Caco-2 (cell line): ENCODE measurements around the gene FHDC1. TPM values are rescaled to one million over a fixed set of nuclear protein-coding genes. Genes with fewer than 3 reads are reported as not detected.
A peak's percentile ranks its signal among the peaks of the same experiment; 100 is the strongest.

Experiments used
- BruUV-seq: library from RNA; stranded (reverse); fragments of 400-500 nt; replicated peaks from 2 replicates; lab custom pipeline; 2021; lab: Mats Ljungman, UMichigan
- CTCF ChIA-PET: fragments of 300-600 bp; sonication (Branson Sonifier 250); formaldehyde crosslinking; loops from one replicate; lab custom pipeline; 2022; ENCODE audit warnings: antibody characterized with exemption; lab: Charles Lee
- POLR2A ChIA-PET: fragments of 300-600 bp; sonication (Branson Sonifier 250); formaldehyde crosslinking; loops from one replicate; lab custom pipeline; 2022; ENCODE audit warnings: antibody characterized with exemption; lab: Charles Lee
- DNase-seq, 2 experiments: peaks; one replicate each; pipeline versions ENCODE4 v3.0.0 to v3.0.0-alpha.2; 2020 to 2022
- H3K27me3 ChIP-seq: replicated peaks from 2 replicates; pipeline ENCODE4 v1.6.0; 2011; ENCODE audit warnings: low read length; ENCODE audit not compliant: control insufficient read depth, insufficient read depth
- H3K36me3 ChIP-seq: 2 replicates; pipeline ENCODE4 v1.5.1; 2011; ENCODE audit warnings: low read length; ENCODE audit not compliant: control insufficient read depth, insufficient read depth
- H3K4me1 ChIP-seq: fragments of 250-450 bp; sonication (Bioruptor Pico); 2 replicates; pipeline ENCODE4 v1.5.1; 2020; ENCODE audit warnings: mild to moderate bottlenecking
- H3K4me3 ChIP-seq: 2 replicates; pipeline ENCODE4 v1.5.1; 2011; ENCODE audit warnings: low read depth, mild to moderate bottlenecking, control low read depth, low read length
- H3K9me3 ChIP-seq: fragments of 250-450 bp; sonication (Bioruptor Pico); 2 replicates; pipeline ENCODE4 v1.5.1; 2020; ENCODE audit warnings: mild to moderate bottlenecking, moderate library complexity
- H3K27ac Mint-ChIP-seq: one replicate; pipeline ENCODE4 v1.8.0; 2022; ENCODE audit warnings: mixed read lengths; ENCODE audit not compliant: unreplicated experiment
- H3K27me3 Mint-ChIP-seq: one replicate; pipeline ENCODE4 v1.8.0; 2022; ENCODE audit warnings: mixed read lengths; ENCODE audit not compliant: insufficient read depth, unreplicated experiment
- H3K36me3 Mint-ChIP-seq: one replicate; pipeline ENCODE4 v1.8.0; 2022; ENCODE audit warnings: mild to moderate bottlenecking, mixed read lengths; ENCODE audit not compliant: insufficient read depth, unreplicated experiment
- H3K4me1 Mint-ChIP-seq: one replicate; pipeline ENCODE4 v1.8.0; 2022; ENCODE audit warnings: low read depth, mixed read lengths; ENCODE audit not compliant: unreplicated experiment
- H3K4me3 Mint-ChIP-seq: one replicate; pipeline ENCODE4 v1.8.0; 2022; ENCODE audit warnings: mild to moderate bottlenecking, moderate library complexity, mixed read lengths; ENCODE audit not compliant: unreplicated experiment
- H3K9me3 Mint-ChIP-seq: one replicate; pipeline ENCODE4 v1.8.0; 2022; ENCODE audit warnings: mixed read lengths; ENCODE audit not compliant: unreplicated experiment
- CTCF ChIP-seq, 2 experiments: fragments of 200-600 bp in 1 of 2; IDR thresholded peaks; 1 replicate in 1 of 2; 2 replicates in 1 of 2; pipeline versions ENCODE4 v1.5.1 to v1.8.0; 2011 to 2022; ENCODE audit warnings: antibody characterized with exemption in 1 of 2, control low read depth in 1 of 2, inconsistent platforms in 1 of 2, low read depth in 1 of 2, low read length in 1 of 2, mild to moderate bottlenecking in 1 of 2, moderate library complexity in 1 of 2; ENCODE audit not compliant: insufficient read depth in 1 of 2, severe bottlenecking in 1 of 2, unreplicated experiment in 1 of 2
- intact Hi-C: fragments of 100-400 bp; cut with micrococcal nuclease; formaldehyde crosslinking; loops from one replicate; pipeline ENCODE4 v1.10.0; 2022; ENCODE audit not compliant: unreplicated experiment
- total RNA-seq: library from RNA; stranded (reverse); gene quantifications from 2 replicates; pipeline ENCODE4 v1.2.3, GENCODE V29; 2022

The FHDC1 gene
- total RNA-seq, 1 experiment from 2014 or later = 1.4 TPM

GRCh38 chr4:152956147-152956546 lies 20.0 kb downstream of the FHDC1 start:
- CTCF ChIA-PET = no interaction called here
- POLR2A ChIA-PET = no interaction called here

GRCh38 chr4:152956650-152957436 lies 20.7 kb downstream of the FHDC1 start:
- no peaks in the 10 kb centered on the region for H3K9me3 Mint-ChIP-seq
- BruUV-seq = no TSS peak
- POLR2A ChIA-PET = no interaction called here
- no peaks in the 10 kb centered on the region for H3K36me3 ChIP-seq
- peaks cover 16% of the 10 kb centered on the region for H3K4me1 ChIP-seq
- no peak overlapping the region for H3K27ac Mint-ChIP-seq
- peak in 1 of 2 experiments; percentile 7 for DNase-seq
- H3K4me1 Mint-ChIP-seq = peaks cover 23% of the 10 kb centered on the region
- no peaks in the 10 kb centered on the region for H3K27me3 ChIP-seq
- no peaks in the 10 kb centered on the region for H3K9me3 ChIP-seq
- peak overlapping the region; percentile 52 for H3K4me3 Mint-ChIP-seq
- no peaks in the 10 kb centered on the region for H3K27me3 Mint-ChIP-seq
- intact Hi-C loops = no loop called here
- H3K4me3 ChIP-seq = no peak overlapping the region
- CTCF ChIA-PET = interaction anchor here (1.3 kb wide), 1 partner anchor 171 kb away, joined by 3 read pairs; no protein-coding TSS in a partner anchor
- no peaks in the 10 kb centered on the region for H3K36me3 Mint-ChIP-seq
- TF ChIP-seq CTCF (IDR thresholded peaks at IDR 0.05; ENCODE audit: insufficient read depth in 1 of 2, low read depth in 1 of 2, low read length in 1 of 2, severe bottlenecking in 1 of 2, unreplicated experiment in 1 of 2) = no peak

More at GRCh38 chr4:152956147-152956546, 20.0 kb downstream of the FHDC1 start:
- Histone ChIP-seq H3K36me3 (no peaks in the 10 kb centered on the region), H3K4me3 (no peak overlapping the region), H3K9me3 (no peaks in the 10 kb centered on the region), H3K4me1 (peaks cover 16% of the 10 kb centered on the region), H3K27me3 (no peaks in the 10 kb centered on the region)
- Mint-ChIP-seq H3K27me3 (no peaks in the 10 kb centered on the region), H3K27ac (no peak overlapping the region), H3K4me3 (no peak overlapping the region), H3K4me1 (peaks cover 27% of the 10 kb centered on the region), H3K36me3 (no peaks in the 10 kb centered on the region), H3K9me3 (no peaks in the 10 kb centered on the region)
- TF ChIP-seq CTCF (IDR thresholded peaks at IDR 0.05; ENCODE audit: insufficient read depth in 1 of 2, low read depth in 1 of 2, low read length in 1 of 2, severe bottlenecking in 1 of 2, unreplicated experiment in 1 of 2) = no peak
- intact Hi-C loops = no loop called here
- BruUV-seq = no TSS peak
- no peak for DNase-seq

- peak overlapping the region; percentile 52 for H3K4me3 Mint-ChIP-seq
- no TSS peak for BruUV-seq
These were observed 21.5 kb downstream of the FHDC1 start for GRCh38 chr4:152957437-152958171.

More at GRCh38 chr4:152957437-152958171, 21.5 kb downstream of the FHDC1 start:
- H3K27me3 Mint-ChIP-seq = no peaks in the 10 kb centered on the region
- TF ChIP-seq CTCF (IDR thresholded peaks at IDR 0.05; ENCODE audit: insufficient read depth in 1 of 2, low read depth in 1 of 2, low read length in 1 of 2, severe bottlenecking in 1 of 2, unreplicated experiment in 1 of 2) = no peak
- no peak overlapping the region for H3K4me3 ChIP-seq
- no peak overlapping the region for H3K27ac Mint-ChIP-seq
- H3K36me3 Mint-ChIP-seq = no peaks in the 10 kb centered on the region
- intact Hi-C loops = no loop called here
- peaks cover 23% of the 10 kb centered on the region for H3K4me1 Mint-ChIP-seq
- H3K27me3 ChIP-seq = no peaks in the 10 kb centered on the region
- POLR2A ChIA-PET = no interaction called here
- no peaks in the 10 kb centered on the region for H3K9me3 Mint-ChIP-seq
- H3K4me1 ChIP-seq = peaks cover 16% of the 10 kb centered on the region
- CTCF ChIA-PET = interaction anchor here (1.3 kb wide), 1 partner anchor 170 kb away, joined by 3 read pairs; no protein-coding TSS in a partner anchor
- H3K9me3 ChIP-seq = no peaks in the 10 kb centered on the region
- peak; percentile 45 to 62 for DNase-seq
- no peaks in the 10 kb centered on the region for H3K36me3 ChIP-seq
